ENCODE measurements around the gene TCFL5.

DNA sequence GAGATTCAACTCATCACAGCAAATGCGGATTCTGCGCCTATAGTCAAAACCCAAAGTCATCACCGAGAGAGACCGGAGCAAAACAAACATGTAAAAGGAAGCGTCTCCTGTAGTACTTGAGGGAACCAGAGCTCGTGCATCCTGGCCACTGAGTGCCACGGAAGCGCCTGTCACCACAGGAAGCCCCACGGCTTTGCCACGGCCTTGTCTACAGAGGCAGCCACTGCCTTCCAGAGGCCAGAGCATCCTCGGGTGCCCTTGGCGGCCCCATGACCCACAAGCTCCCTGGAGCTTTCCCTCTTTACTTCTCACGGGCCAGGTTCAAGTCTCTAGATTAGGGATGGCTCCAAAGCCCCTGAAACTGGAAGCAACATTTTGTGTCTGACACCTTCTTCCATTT lies 7.5 kb downstream of the TCFL5 start:
- TF ChIP-seq, protein P1, sequence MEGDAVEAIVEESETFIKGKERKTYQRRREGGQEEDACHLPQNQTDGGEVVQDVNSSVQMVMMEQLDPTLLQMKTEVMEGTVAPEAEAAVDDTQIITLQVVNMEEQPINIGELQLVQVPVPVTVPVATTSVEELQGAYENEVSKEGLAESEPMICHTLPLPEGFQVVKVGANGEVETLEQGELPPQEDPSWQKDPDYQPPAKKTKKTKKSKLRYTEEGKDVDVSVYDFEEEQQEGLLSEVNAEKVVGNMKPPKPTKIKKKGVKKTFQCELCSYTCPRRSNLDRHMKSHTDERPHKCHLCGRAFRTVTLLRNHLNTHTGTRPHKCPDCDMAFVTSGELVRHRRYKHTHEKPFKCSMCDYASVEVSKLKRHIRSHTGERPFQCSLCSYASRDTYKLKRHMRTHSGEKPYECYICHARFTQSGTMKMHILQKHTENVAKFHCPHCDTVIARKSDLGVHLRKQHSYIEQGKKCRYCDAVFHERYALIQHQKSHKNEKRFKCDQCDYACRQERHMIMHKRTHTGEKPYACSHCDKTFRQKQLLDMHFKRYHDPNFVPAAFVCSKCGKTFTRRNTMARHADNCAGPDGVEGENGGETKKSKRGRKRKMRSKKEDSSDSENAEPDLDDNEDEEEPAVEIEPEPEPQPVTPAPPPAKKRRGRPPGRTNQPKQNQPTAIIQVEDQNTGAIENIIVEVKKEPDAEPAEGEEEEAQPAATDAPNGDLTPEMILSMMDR (IDR thresholded peaks at IDR 0.05) = no peak
- TF ChIP-seq POLR2A (IDR thresholded peaks at IDR 0.05) = no peak

Measured in Peyer's patch (tissue), 4 donors.